HG03139 (cell line): ENCODE data around the gene IFITM5.

Experiments
- ATAC-seq: cut with Tn5 transposase; IDR thresholded peaks from one replicate; pipeline ENCODE4 v1.9.1; 2021; ENCODE audit not compliant: unreplicated experiment

The IFITM5 gene

GRCh38 chr11:269146-269890 lies 30.0 kb downstream of the IFITM5 start:
- ATAC-seq, result peak; percentile 58

GRCh38 chr11:268716-269145 lies 30.6 kb downstream of the IFITM5 start:
- ATAC-seq, result peak; percentile 44

- ATAC-seq, result no peak
Observed at GRCh38 chr11:267491-267994, 31.8 kb downstream of the IFITM5 start.

- no peak for ATAC-seq
Observed at GRCh38 chr11:266676-267439, 32.5 kb downstream of the IFITM5 start.

- ATAC-seq, result no peak
Observed at GRCh38 chr11:261624-262023, 37.7 kb downstream of the IFITM5 start.

- no peak for ATAC-seq
Observed at GRCh38 chr11:259413-259812, 39.9 kb downstream of the IFITM5 start.

GRCh38 chr11:257766-258493 lies 41.4 kb downstream of the IFITM5 start:
- ATAC-seq, result no peak

GRCh38 chr11:256952-257737 lies 42.2 kb downstream of the IFITM5 start:
- ATAC-seq, result no peak

- no peak for ATAC-seq
Observed at GRCh38 chr11:255816-256215, 43.5 kb downstream of the IFITM5 start.

GRCh38 chr11:255176-255575 lies 44.1 kb downstream of the IFITM5 start:
- ATAC-seq, result no peak

- no peak for ATAC-seq
Observed at GRCh38 chr11:253886-254270, 45.4 kb downstream of the IFITM5 start.

GRCh38 chr11:253160-253885 lies 46.0 kb downstream of the IFITM5 start:
- no peak for ATAC-seq

GRCh38 chr11:252666-253065 lies 46.7 kb downstream of the IFITM5 start:
- no peak for ATAC-seq

- ATAC-seq, result no peak
Observed at GRCh38 chr11:251550-251949, 47.8 kb downstream of the IFITM5 start.

GRCh38 chr11:250740-251299 lies 48.5 kb downstream of the IFITM5 start:
- no peak for ATAC-seq

GRCh38 chr11:250274-250673 lies 49.1 kb downstream of the IFITM5 start:
- ATAC-seq, result no peak

GRCh38 chr11:249062-249461 lies 50.3 kb downstream of the IFITM5 start:
- no peak for ATAC-seq
